ENCODE data around the gene KIAA1191.

Gene KIAA1191

DNA sequence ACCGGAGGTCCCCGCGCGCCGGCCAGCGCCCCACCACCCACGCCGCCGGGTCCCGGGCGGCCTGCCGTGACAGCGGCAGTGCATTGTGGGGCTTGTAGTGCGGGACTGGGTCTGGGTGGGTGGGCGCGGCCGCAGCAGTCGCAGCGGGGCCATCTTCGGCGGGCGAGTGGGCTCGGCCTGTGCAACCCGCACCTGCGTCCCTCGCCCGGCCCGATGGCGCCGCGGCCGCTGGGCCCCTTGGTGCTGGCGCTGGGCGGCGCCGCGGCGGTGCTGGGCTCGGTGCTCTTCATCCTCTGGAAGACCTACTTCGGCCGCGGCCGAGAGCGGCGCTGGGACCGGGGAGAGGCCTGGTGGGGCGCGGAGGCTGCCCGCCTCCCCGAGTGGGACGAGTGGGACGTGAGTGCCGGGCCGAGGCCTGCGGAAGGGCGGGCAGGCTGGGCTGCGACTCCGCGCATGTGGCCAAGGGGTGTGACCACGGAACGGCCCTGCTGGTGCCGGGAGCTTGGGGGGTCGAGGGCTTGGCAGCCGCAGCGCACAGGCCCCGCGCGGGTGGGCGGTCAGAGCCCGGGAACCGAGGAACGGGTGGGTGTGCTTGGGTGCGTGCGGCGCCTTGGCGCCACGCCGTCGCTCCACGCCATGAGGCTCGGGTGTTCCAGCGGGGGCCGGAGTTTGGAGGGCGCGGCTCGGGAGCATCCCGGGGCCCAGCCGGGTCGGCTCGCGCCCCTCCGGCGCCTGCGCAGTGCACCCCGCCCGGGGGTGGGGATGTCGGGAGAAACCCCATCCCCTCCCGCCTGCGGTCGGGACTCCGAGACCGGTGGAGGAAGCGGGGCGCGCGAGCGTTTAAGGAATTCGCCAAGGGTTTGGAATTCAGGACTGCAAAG, 4.0 kb upstream of the KIAA1191 start, which contains the start of gene ARL10:
Gene ARL10 (plus strand): TSS at position 137 of the 881 bp plus-strand sequence. CDS start 77 bp downstream, at position 214.
- peak; percentile 4 for DNase-seq

- no peak for DNase-seq
These were observed 3.3 kb upstream of the KIAA1191 start for GRCh38 chr5:176364765-176365350.

- DNase-seq = no peak
These were observed 598 bp upstream of the KIAA1191 start for GRCh38 chr5:176362233-176362490.

DNA sequence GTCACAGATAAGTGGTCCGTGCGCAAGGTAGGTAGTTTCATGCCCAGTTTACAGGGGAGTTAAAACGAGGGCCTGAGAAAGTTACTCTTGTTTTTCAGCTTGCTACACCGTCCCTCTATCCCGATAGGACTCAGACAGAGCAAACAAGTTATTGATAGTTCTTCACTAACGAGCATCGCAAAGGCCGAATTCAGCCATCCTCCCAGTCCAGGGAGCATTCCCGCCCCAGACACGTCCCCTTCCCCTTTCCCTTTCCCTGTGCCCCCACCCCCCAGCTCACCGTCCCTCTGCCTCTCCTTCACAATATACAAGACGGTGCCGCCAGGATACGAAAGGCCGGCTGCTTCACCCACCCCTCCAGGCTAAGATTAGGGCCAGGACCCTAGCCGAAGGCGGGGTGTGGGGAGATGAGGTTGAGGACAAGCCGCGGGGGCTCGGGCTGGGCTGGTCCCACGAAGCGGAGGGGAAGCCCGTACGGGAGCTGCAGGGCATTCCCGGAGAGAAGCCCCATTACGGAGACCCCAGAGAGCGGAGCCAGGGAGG, 599 bp downstream of the KIAA1191 start:
- no peak for DNase-seq

DNA sequence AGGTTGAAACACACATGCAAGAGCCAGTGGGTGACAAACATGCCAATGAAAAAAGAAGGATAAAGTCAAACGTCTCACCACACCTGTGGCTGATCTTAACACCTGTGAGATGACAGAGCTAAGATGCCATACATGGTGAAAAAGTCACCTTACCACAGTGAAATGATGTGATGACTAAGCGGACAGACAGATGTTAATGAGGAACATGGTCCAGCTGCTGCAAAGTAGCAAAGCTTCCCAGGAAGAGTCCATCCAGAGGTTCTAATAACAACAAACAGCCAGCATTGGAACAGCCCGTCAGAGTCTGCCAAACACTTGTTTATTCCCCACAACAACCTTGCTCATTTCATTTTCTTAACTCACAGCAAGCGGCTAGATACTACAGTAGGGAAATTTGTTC, 1.9 kb downstream of the KIAA1191 start:
- DNase-seq = no peak

- no peak for DNase-seq
These were observed 5.4 kb downstream of the KIAA1191 start for GRCh38 chr5:176356179-176356566.

GRCh38 chr5:176355400-176356178, 6.0 kb downstream of the KIAA1191 start:
- DNase-seq = peak; percentile 18

DNA sequence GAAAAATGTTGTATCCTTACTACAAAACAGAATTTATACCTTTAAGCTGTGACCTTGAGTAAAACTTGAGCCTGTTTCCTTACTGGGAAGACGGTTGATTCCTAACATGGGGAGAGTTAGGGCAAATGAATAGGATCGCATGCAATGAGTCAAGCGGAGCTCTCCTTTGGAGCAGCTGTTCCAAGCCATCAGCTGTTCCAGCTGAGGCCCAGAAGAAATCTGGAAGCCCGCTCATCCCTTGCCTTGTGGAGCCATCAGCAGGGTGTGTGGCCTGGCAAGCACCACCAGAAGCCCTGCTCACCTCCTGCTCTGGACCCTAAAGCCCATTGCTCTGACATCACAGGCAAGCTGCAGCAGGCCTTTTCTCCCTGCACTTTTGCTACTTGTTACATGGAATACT, 8.0 kb downstream of the KIAA1191 start:
- DNase-seq = no peak

DNA sequence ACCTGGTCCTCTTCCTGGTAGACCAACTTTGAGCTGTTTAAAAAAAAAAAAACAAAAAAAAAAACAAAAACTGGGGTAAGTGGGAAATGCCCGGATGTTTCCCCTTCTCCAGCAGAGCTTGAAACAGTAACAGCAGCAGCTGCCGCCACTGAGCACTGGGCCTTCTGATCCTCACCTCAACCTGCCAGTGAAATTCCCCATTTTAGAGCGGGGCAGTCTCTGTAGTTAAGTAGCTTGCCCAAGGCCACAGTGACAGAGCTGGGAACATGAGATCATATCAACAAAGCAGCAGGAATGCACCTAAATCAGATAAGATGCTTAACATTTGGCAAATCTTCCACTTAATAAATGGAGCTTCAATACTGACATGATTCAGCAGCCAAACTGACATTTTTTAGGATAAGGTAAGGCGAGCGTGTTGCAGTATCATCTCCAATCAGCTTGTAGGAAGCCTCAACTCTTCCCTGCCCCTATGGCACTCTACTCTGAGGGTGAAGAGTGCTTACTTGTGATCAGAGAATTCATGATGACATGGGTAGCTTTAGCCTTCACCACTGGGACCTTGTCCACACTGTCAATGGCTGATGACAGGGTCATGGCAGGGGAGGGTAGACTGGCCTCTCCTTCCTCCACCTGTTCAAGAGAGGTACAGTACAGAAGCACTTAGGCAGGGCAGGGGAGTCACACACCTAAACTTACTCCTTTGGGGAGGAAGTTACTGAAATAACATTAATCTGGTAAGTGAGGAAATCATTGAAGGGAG, 9.3 kb downstream of the KIAA1191 start:
- DNase-seq = no peak

GRCh38 chr5:176350416-176350815, 11.1 kb downstream of the KIAA1191 start:
- no peak for DNase-seq

DNA sequence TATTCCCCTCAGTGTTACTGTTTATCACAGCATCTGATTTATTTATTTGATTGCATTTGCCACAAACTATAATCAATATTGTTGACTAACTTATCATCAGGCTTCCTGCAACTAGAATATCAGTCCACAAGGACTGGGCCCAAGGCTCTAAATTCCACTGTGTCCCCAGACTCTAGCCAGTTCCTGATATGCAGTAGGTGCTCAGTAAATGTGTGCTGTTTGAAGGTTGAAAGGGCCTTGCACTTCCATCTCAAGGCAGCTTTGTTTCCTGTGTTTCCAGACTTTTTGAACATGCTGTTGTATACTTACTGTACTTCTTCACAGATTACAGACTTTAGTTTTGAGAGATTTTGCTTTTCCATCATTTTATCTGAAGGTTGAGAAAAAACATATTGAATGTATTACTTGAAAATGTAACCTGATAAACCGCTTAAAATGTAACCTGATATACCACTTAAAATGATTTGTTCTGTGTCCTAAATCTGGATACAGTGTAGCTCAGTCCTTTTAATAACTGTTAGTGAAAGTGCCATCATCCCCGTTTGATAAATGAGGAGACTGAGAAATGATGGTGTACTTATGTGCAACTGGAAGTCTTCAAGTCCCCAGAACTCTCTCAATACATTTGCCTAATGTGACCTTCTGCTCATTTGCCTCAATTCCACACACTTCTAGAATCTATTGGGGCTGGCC, 18.7 kb downstream of the KIAA1191 start:
- DNase-seq = no peak

GRCh38 chr5:176342158-176342483, 19.4 kb downstream of the KIAA1191 start:
- DNase-seq = no peak

- DNase-seq = no peak
These were observed 20.0 kb downstream of the KIAA1191 start for GRCh38 chr5:176341325-176342157.

DNA sequence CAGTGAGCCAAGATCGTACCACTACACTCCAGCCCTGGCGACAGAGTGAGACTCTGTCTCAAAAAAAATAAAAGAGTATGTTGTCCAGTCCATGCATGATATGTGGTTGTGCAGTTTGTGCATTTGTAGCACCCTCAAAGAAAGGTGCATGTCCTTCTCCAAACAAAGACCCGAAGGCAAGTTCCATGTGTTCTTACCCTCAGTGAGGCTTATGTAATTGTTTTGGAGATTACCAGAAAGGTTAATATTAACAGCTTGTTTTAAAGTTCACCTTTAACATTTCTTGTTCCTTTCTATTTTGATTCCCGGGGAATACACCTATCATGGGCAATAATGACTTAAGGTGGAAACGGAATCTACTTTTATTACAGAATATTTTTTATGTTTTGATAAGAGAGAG, 22.3 kb downstream of the KIAA1191 start:
- DNase-seq = no peak

- DNase-seq = no peak
These were observed 23.7 kb downstream of the KIAA1191 start for GRCh38 chr5:176337913-176338312.

GRCh38 chr5:176334031-176334770, 27.4 kb downstream of the KIAA1191 start:
- DNase-seq = no peak

DNA sequence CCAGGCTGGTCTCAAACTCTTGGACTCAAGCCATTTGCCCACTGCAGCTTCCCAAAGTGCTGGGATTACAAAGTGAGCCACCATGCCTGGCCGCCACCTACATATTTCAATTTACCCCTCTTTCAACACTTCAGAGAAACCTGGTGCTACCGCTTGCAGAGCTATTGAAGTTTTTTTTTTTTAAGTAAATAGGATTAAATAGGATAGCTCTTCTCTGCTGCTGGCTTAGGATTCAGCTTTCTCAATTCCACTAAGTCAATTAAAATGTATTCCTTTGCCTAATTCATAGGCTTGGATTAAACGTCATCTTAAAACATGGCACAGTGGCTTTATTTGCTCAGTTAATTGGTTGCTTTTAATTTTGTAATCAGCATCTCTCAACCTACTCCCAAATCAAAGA, 41.0 kb downstream of the KIAA1191 start:
- no peak for DNase-seq

GRCh38 chr5:176319827-176320554, 41.6 kb downstream of the KIAA1191 start:
- DNase-seq = no peak

GRCh38 chr5:176317534-176318374, 43.8 kb downstream of the KIAA1191 start:
- no peak for DNase-seq
